Endothelial cell (in vitro differentiated cells): ENCODE measurements around the gene SLC25A29. TPM values are rescaled to one million over a fixed set of nuclear protein-coding genes. Genes with fewer than 3 reads are reported as not detected.

Experiments used
- DNase-seq: peaks from one replicate; pipeline ENCODE4 v3.0.0; 2021; ENCODE audit warnings: low spot score
- H3K27ac Mint-ChIP-seq: one replicate; pipeline ENCODE4 v1.8.0; 2021; ENCODE audit warnings: mixed read lengths, inconsistent platforms; ENCODE audit not compliant: unreplicated experiment
- H3K27me3 Mint-ChIP-seq: one replicate; pipeline ENCODE4 v1.8.0; 2021; ENCODE audit warnings: mild to moderate bottlenecking, moderate library complexity, mixed read lengths, inconsistent platforms; ENCODE audit not compliant: unreplicated experiment
- H3K36me3 Mint-ChIP-seq: one replicate; pipeline ENCODE4 v1.8.0; 2021; ENCODE audit warnings: mild to moderate bottlenecking, low read depth, mixed read lengths, inconsistent platforms; ENCODE audit not compliant: unreplicated experiment
- H3K4me1 Mint-ChIP-seq: one replicate; pipeline ENCODE4 v1.8.0; 2021; ENCODE audit warnings: mild to moderate bottlenecking, mixed read lengths, inconsistent platforms; ENCODE audit not compliant: unreplicated experiment
- H3K4me3 Mint-ChIP-seq: one replicate; pipeline ENCODE4 v1.8.0; 2021; ENCODE audit warnings: mild to moderate bottlenecking, mixed read lengths, inconsistent platforms; ENCODE audit not compliant: unreplicated experiment
- H3K9me3 Mint-ChIP-seq: one replicate; pipeline ENCODE4 v1.8.0; 2021; ENCODE audit warnings: mixed read lengths, inconsistent platforms; ENCODE audit not compliant: unreplicated experiment
- total RNA-seq: library from RNA; stranded (reverse); fragmentation: NEBNext Ultra II Directional; extraction: Animal tissue kit (Norgen Biotek cat#: 25700); gene quantifications from one replicate; pipeline ENCODE4 v1.2.1, GENCODE V29; 2021; ENCODE audit not compliant: unreplicated experiment
- TF ChIP-seq, protein P1 (sequence below): fragments of 200-600 bp; sonication (generic); IDR thresholded peaks from one replicate; pipeline ENCODE4 v1.5.0; 2021; ENCODE audit warnings: antibody characterized with exemption; ENCODE audit not compliant: unreplicated experiment

The SLC25A29 gene
- total RNA-seq, 1 donor from 2014 or later = 165 TPM

DNA sequence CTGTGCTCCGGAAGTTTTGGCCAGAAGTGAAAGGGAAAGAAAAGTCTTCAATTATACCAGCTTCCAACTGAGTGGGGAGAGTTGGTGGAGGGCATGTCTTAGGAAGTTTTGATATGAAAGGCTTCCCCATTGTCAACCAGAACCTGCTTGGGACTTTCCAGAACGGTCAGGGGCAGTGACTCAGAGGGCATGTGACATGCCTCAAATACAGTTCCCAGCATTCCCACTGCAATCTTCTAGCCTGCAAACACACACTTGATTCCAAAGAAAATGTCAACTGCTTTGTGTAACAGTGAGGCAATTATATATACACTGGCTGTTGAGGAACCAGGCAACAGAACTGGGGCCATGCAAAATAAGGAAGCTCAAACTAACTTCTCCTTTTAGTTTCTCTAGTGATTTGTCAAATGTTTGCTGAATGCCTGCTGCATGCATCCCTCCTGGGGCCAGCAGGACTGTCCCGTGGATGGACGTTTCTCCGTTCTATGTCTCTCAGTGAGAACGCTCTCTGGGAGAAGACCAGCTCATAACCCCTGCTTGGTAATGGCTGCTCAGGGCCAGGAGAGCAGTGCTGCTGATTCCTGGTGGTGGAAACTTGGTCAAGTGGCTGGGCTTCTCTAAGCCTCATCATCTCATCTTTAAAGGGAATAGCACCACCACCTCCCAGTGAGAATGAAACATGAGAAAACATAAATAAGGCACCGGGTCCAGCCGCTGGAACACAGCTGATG lies 35.2 kb upstream of the SLC25A29 start:
- H3K4me1 Mint-ChIP-seq = peaks cover 8% of the 10 kb centered on the region
- H3K36me3 Mint-ChIP-seq = peaks cover 37% of the 10 kb centered on the region
- H3K27me3 Mint-ChIP-seq = peaks cover 2% of the 10 kb centered on the region
- peak overlapping the region; percentile 35 for H3K4me3 Mint-ChIP-seq
- H3K9me3 Mint-ChIP-seq = no peaks in the 10 kb centered on the region
- TF ChIP-seq, protein P1, sequence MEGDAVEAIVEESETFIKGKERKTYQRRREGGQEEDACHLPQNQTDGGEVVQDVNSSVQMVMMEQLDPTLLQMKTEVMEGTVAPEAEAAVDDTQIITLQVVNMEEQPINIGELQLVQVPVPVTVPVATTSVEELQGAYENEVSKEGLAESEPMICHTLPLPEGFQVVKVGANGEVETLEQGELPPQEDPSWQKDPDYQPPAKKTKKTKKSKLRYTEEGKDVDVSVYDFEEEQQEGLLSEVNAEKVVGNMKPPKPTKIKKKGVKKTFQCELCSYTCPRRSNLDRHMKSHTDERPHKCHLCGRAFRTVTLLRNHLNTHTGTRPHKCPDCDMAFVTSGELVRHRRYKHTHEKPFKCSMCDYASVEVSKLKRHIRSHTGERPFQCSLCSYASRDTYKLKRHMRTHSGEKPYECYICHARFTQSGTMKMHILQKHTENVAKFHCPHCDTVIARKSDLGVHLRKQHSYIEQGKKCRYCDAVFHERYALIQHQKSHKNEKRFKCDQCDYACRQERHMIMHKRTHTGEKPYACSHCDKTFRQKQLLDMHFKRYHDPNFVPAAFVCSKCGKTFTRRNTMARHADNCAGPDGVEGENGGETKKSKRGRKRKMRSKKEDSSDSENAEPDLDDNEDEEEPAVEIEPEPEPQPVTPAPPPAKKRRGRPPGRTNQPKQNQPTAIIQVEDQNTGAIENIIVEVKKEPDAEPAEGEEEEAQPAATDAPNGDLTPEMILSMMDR = no peak
- no peak for DNase-seq
- no peak overlapping the region for H3K27ac Mint-ChIP-seq

DNA sequence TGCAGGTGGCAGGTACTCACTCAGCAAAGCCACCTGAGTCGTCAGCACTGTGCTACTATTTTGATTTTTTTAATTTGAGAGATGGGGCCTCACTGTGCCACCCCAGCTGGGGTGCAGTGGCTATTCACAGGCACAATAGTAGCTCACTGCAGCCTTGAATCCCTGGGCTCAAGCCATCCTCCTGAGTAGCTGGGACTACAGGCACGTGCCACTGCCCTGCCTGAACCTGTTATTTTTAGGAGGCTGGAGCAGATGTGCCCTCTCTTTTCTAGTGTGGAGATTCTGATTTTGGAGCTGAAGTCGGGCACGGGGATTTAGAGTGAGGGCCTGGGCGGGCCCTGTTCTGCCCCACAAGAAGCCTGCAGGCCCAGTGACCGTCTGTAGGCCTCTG lies 34.2 kb upstream of the SLC25A29 start:
- H3K27me3 Mint-ChIP-seq = peaks cover 2% of the 10 kb centered on the region
- H3K27ac Mint-ChIP-seq = no peak overlapping the region
- no peaks in the 10 kb centered on the region for H3K9me3 Mint-ChIP-seq
- TF ChIP-seq, protein P1 = no peak
- peaks cover 8% of the 10 kb centered on the region for H3K4me1 Mint-ChIP-seq
- H3K36me3 Mint-ChIP-seq = peaks cover 37% of the 10 kb centered on the region
- H3K4me3 Mint-ChIP-seq = peak overlapping the region; percentile 42
- DNase-seq = no peak

- H3K27ac Mint-ChIP-seq = peak overlapping the region; percentile 48
- no peaks in the 10 kb centered on the region for H3K9me3 Mint-ChIP-seq
- DNase-seq = no peak
These were observed 33.6 kb upstream of the SLC25A29 start for GRCh38 chr14:100339766-100340422.

GRCh38 chr14:100336618-100337530 lies 30.6 kb upstream of the SLC25A29 start:
- Mint-ChIP-seq H3K27me3 (peaks cover 5% of the 10 kb centered on the region), H3K27ac (no peak overlapping the region), H3K4me1 (peaks cover 8% of the 10 kb centered on the region), H3K9me3 (no peaks in the 10 kb centered on the region), H3K4me3 (no peak overlapping the region), H3K36me3 (peaks cover 28% of the 10 kb centered on the region)
- DNase-seq = no peak
- TF ChIP-seq, protein P1 = no peak

More at GRCh38 chr14:100339766-100340422, 33.6 kb upstream of the SLC25A29 start:
- H3K27me3 Mint-ChIP-seq = peaks cover 2% of the 10 kb centered on the region
- H3K36me3 Mint-ChIP-seq = peaks cover 37% of the 10 kb centered on the region
- H3K4me1 Mint-ChIP-seq = peaks cover 8% of the 10 kb centered on the region
- peak overlapping the region; percentile 42 for H3K4me3 Mint-ChIP-seq
- TF ChIP-seq, protein P1 = no peak
